NOMO-1 treated with dmso at 0.1 percent for 144 hours (cell line): ENCODE measurements around the gene FAM120AOS.
A peak's percentile ranks its signal among the peaks of the same experiment; 100 is the strongest.

ENCODE experiments used
- DNase-seq: peaks from one replicate; lab custom pipeline; 2025; ENCODE audit not compliant: unreplicated experiment; lab: John Stamatoyannopoulos, UW

The FAM120AOS gene

GRCh38 chr9:93467462-93467861 lies 14.1 kb upstream of the FAM120AOS start:
- DNase-seq, result no peak

- DNase-seq, result no peak
Observed at GRCh38 chr9:93467062-93467416, 13.7 kb upstream of the FAM120AOS start.

GRCh38 chr9:93466416-93467061 lies 13.2 kb upstream of the FAM120AOS start:
- no peak for DNase-seq

- DNase-seq, result no peak
Observed at GRCh38 chr9:93465855-93466254, 12.5 kb upstream of the FAM120AOS start.

- no peak for DNase-seq
Observed at GRCh38 chr9:93464876-93465275, 11.5 kb upstream of the FAM120AOS start.

GRCh38 chr9:93464395-93464794 lies 11.0 kb upstream of the FAM120AOS start:
- DNase-seq, result peak; percentile 54

- DNase-seq, result no peak
Observed at GRCh38 chr9:93463638-93464248, 10.4 kb upstream of the FAM120AOS start.

GRCh38 chr9:93461821-93462220 lies 8.4 kb upstream of the FAM120AOS start:
- no peak for DNase-seq

- DNase-seq, result no peak
Observed at GRCh38 chr9:93461414-93461743, 8.0 kb upstream of the FAM120AOS start.

- DNase-seq, result no peak
Observed at GRCh38 chr9:93460689-93461413, 7.5 kb upstream of the FAM120AOS start.

- DNase-seq, result no peak
Observed at GRCh38 chr9:93459432-93459847, 6.1 kb upstream of the FAM120AOS start.

GRCh38 chr9:93458712-93459111 lies 5.3 kb upstream of the FAM120AOS start:
- no peak for DNase-seq

GRCh38 chr9:93457006-93457405 lies 3.6 kb upstream of the FAM120AOS start:
- DNase-seq, result no peak

GRCh38 chr9:93456504-93456903 lies 3.1 kb upstream of the FAM120AOS start:
- peak; percentile 78 for DNase-seq

GRCh38 chr9:93456022-93456421 lies 2.6 kb upstream of the FAM120AOS start:
- no peak for DNase-seq

GRCh38 chr9:93452710-93453046 lies 703 bp downstream of the FAM120AOS start:
- no peak for DNase-seq

GRCh38 chr9:93451849-93452709 lies 1.3 kb downstream of the FAM120AOS start:
- no peak for DNase-seq

- peak; percentile 50 for DNase-seq
Observed at GRCh38 chr9:93450945-93451815, 2.2 kb downstream of the FAM120AOS start, which contains the start of gene FAM120A. TSS of gene FAM120A (plus strand) at chr9:93451685. CDS start at chr9:93451916, 231 bp downstream.

- no peak for DNase-seq
Observed at GRCh38 chr9:93447655-93448054, 5.7 kb downstream of the FAM120AOS start.

- no peak for DNase-seq
Observed at GRCh38 chr9:93446073-93446472, 7.3 kb downstream of the FAM120AOS start.
